ENCODE data around the gene RNU1-3. TPM values are rescaled to one million over a fixed set of nuclear protein-coding genes. Genes with fewer than 3 reads are reported as not detected.
"Not testable (repeated sequence)": the region's sequence is repeated elsewhere in the genome, so short reads cannot be mapped to it uniquely, and the experiment has no call there.

The RNU1-3 gene
- total and polyA plus RNA-seq, 2 of the 8 experiments (the other 6 are each of a cell fraction or from before 2014, with no cell fraction given) = 145 to 1,303 TPM

- TF ChIP-seq SIN3A (conservative IDR thresholded peaks at IDR 0.05 in 1 of 2, IDR thresholded peaks at IDR 0.05 in 1 of 2; ENCODE audit: low read depth in 1 of 2, low read length in 2 of 2) (no peak), GTF2F1 (IDR thresholded peaks at IDR 0.05; ENCODE audit: borderline replicate concordance, low read depth, low read length) (no peak), KDM5A (IDR thresholded peaks at IDR 0.05; ENCODE audit: low read length) (no peak)
Measured at GRCh38 chr1:16630661-16631247, 36.0 kb downstream of the RNU1-3 start (continued).

GRCh38 chr1:16629916-16630530 is 36.7 kb downstream of the RNU1-3 start:
- not testable (repeated sequence) for H3K23me2 ChIP-seq (ENCODE audit: low read depth, low read length); H4K5ac ChIP-seq (ENCODE audit: insufficient read length, low read depth, low read length); H3K79me2 ChIP-seq (ENCODE audit: control insufficient read depth in 1 of 2, insufficient read depth in 2 of 2, low read length in 2 of 2); FAIRE-seq; H3K9ac ChIP-seq (replicated peaks in 1 of 4; ENCODE audit: extremely low read depth in 1 of 4, low read depth in 3 of 4, low read length in 3 of 4); H3K14ac ChIP-seq (ENCODE audit: insufficient read length); H2BK120ac ChIP-seq (replicated peaks; ENCODE audit: low read depth, low read length); H3K27me3 ChIP-seq (replicated peaks in 1 of 4; ENCODE audit: control insufficient read depth in 3 of 4, extremely low read depth in 1 of 4, insufficient read depth in 3 of 4, low read length in 3 of 4); H3K56ac ChIP-seq (replicated peaks; ENCODE audit: insufficient read length, low read depth, low read length); H3K4me1 ChIP-seq (replicated peaks in 1 of 4; ENCODE audit: control insufficient read depth in 3 of 4, insufficient read depth in 4 of 4, low read length in 3 of 4); H2AFZ ChIP-seq (ENCODE audit: low read length); H3K27ac ChIP-seq (ENCODE audit: low read depth, low read length); H2AK5ac ChIP-seq (ENCODE audit: low read depth, low read length); H3K4ac ChIP-seq (replicated peaks; ENCODE audit: insufficient read length, low read depth, low read length); H2BK12ac ChIP-seq (ENCODE audit: low read depth, low read length); H4K91ac ChIP-seq (replicated peaks; ENCODE audit: insufficient read length, low read length); H2BK15ac ChIP-seq (ENCODE audit: low read length); H2BK20ac ChIP-seq (ENCODE audit: low read length); H3K18ac ChIP-seq (ENCODE audit: extremely low read depth, low read length); H3K9me3 ChIP-seq (ENCODE audit: insufficient read depth in 2 of 2, low read depth in 1 of 2, low read length in 1 of 2); H3K4me2 ChIP-seq (ENCODE audit: insufficient read depth in 1 of 2, low read depth in 2 of 2, low read length in 2 of 2); H3K4me3 ChIP-seq (ENCODE audit: extremely low read depth in 1 of 4, insufficient read depth in 2 of 4, low read depth in 3 of 4, low read length in 4 of 4); H4K8ac ChIP-seq (ENCODE audit: extremely low read depth, insufficient read depth, low read length); H3K23ac ChIP-seq (ENCODE audit: insufficient read length); H3K79me1 ChIP-seq (ENCODE audit: low read depth, low read length)
- ChIA-PET POLR2A (ENCODE audit: partially characterized antibody) (interaction anchor here (0.9 to 1.9 kb wide), 3 partner anchors 8 to 15 kb away, joined by 4 to 6 read pairs (median 5); no protein-coding TSS in a partner anchor), CTCF (ENCODE audit: partially characterized antibody) (interaction anchor here (0.7 to 13.8 kb wide), 12 partner anchors 8 to 321 kb away, joined by 3 to 239 read pairs (median 4); no protein-coding TSS in a partner anchor)
- Histone ChIP-seq H3K36me3 (ENCODE audit: control insufficient read depth in 2 of 4, insufficient read depth in 4 of 4, low read length in 3 of 4) (peaks cover 2 to 20% (median 13%) of the 10 kb centered on the region in 4 experiments; a peak in 5 of 8 replicates), H2BK5ac (ENCODE audit: low read depth, low read length) (peak overlapping the region; percentile 67; the same call in 1 of the 2 replicates), H4K20me1 (replicated peaks in 1 of 2; ENCODE audit: control insufficient read depth in 1 of 2, insufficient read depth in 2 of 2, low read length in 2 of 2) (peaks cover 7 to 14% of the 10 kb centered on the region in 2 experiments)
- WGBS, 2 experiments (ENCODE audit: extremely low coverage in 1 of 2, insufficient coverage in 1 of 2, insufficient read length in 1 of 2, insufficient replicate concordance in 2 of 2, low coverage in 1 of 2, low lambda C conversion rate in 2 of 2, missing lambda C conversion rate in 1 of 2) = 93% methylated on average over 21 of the region's 21 CpGs; no CpG with 5 or more reads in 1 of the 2 experiments
- peak in 1 of 2 experiments; percentile 80 for DNase-seq (ENCODE audit: low read depth in 1 of 2, low spot score in 2 of 2)

All from H1 (cell line).